Activated CD4-positive, CD25-positive, alpha-beta regulatory T cell treated with anti-CD3 and anti-CD28 coated beads, Interleukin-2, amount 50 U/mL, for 16 hours (primary cell): ENCODE measurements around the gene EXTL2.
A peak's percentile ranks its signal among the peaks of the same experiment; 100 is the strongest.
"Not testable (repeated sequence)": the region's sequence is repeated elsewhere in the genome, so short reads cannot be mapped to it uniquely, and the experiment has no call there.

ENCODE experiments used
- DNase-seq: peaks from one replicate; pipeline ENCODE4 v3.0.0-alpha.2; 2020; ENCODE audit warnings: low read depth, low spot score

EXTL2 gene, protein sequence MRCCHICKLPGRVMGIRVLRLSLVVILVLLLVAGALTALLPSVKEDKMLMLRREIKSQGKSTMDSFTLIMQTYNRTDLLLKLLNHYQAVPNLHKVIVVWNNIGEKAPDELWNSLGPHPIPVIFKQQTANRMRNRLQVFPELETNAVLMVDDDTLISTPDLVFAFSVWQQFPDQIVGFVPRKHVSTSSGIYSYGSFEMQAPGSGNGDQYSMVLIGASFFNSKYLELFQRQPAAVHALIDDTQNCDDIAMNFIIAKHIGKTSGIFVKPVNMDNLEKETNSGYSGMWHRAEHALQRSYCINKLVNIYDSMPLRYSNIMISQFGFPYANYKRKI

DNA sequence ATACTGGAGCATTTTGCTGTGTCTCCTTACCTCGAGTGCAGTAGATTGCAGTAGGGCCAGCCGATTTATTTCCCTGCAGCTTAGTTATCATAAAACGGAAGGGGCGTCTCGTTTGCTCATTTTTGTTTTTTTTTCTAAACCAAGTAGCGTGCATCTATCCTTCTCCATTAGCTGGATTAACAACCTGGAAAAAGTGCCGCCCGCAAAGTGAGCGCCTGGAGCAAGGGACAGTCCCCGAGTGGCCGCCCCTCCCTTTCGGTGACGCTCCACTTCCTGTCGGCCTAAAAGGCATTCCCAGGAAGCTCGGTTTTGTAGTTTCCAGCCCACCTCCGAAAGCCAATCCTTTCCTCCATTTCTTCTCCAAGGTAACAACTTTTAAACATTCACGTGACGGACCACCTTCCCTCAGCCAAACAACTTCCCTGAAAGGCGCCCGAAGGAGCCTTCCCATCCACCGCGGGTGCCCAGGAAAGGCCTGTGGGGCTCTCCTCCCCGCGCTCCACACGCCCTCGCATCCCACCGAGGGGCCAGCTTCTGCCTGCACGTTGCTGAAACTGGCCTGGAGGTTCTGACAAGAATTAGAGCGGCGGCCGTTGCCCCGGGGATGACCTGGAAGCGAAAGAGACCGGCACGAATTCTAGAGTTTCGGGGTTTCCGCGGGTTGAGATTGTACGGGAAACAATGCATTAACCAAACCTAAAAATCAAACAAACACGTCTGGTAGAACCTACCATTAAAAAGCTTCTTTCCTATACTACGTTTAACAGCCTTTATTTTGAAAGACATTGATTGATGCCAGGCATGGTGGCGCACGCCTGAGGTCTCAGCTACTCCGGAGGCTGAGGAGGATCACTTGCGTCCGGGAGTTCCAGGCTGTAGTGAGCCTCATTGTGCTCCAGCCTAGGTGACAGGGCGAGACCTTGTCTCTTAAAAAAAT, at the start of gene EXTL2:
EXTL2 (minus strand) TSS at position 240 of the 937 bp plus-strand sequence. CDS start 6,085 bp downstream, outside the sequence.
- DNase-seq = peak; percentile 10

- DNase-seq = no peak
Observed at GRCh38 chr1:100943533-100943932, 48.9 kb upstream of the EXTL2 start.

GRCh38 chr1:100942304-100943046, 47.8 kb upstream of the EXTL2 start:
- no peak for DNase-seq

GRCh38 chr1:100941580-100942216, 47.1 kb upstream of the EXTL2 start:
- DNase-seq = no peak

DNA sequence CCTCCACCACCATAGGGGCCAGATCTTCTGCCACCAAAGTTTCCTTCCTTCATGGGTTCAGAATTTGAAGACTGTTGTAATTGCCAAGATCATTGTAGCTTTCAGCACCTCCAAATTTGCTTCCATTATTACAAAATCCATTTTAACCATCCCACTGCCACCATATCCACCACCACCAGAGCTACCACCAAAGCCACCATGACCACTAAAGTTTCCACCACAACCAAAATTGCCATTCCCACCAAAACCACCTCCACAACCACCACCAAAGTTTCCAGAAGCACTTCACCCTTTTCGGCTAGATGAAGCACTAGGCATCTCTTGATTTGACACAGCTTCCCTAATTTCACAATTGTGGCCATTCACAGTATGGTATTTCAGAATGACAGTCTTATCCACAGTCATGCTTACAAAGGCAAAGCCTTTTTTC, 46.5 kb upstream of the EXTL2 start:
- no peak for DNase-seq

DNA sequence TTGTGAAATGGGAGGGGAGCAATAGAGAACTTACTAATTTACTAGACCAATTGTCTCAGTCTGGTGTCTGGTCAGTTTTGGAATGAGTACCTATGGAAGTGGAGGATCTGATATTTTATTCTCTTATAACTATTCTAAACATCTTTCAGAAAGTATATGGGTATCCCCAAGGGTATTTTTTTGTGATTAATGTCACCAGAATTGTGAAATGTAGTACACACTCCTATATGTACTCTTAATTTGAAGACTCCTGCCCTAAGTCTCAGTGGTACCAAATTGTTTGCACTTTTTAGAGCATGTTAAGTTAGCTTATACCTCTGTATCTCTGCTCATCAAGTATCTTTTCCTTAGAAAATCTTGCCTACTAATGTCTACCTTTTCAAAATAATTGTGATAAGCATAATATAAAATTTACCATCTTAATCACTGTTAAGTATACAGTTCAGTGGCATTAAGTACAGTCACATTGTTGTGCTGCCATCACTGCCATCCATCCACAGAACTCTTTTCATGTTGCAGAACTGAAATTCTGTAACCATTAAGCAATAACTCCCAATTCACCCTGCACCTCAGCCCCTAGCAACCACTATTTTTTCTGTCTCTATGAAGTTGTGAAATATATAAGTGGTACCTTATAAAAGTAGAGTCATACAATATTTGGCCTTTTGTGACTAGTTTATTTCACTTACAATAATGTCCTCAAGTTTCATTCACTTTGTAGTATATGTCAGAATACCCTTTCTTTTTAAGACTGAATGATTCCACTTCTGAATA, 41.7 kb upstream of the EXTL2 start:
- no peak for DNase-seq

DNA sequence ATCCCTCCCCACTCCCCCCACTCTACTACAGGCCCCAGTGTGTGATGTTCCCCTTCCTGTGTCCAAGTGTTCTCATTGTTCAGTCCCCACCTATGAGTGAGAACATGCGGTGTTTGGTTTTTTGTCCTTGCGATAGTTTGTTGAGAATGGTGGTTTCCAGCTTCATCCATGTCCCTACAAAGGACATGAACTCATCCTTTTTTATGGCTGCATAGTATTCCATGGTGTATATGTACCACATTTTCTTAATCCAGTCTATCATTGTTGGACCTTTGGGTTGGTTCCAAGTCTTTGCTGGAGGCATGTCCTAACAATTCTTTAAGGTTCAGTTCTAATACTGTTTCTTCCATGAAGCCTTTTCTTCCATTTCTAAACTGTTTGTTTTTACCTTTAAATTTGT, 38.9 kb upstream of the EXTL2 start:
- DNase-seq = not testable (repeated sequence)

DNA sequence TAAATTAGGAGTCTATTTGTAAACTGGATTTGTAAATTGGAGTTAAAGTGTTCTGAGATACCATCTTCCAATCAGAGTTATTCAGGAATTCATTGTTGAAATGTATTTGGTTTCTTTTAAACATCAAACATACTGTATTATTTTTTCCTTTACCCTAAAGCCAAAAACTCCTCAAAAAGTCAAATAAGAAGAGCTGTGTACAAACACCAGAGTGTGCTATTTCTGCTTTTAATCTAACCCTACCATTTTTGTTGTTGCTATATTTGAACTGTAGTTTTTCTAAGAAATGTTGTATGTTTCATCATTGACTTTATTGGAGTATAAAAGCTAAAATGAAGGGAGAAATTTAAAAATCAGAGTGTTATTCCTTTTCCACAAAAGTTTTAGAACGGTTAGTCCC, 37.1 kb upstream of the EXTL2 start:
- DNase-seq = no peak

- no peak for DNase-seq
Observed at GRCh38 chr1:100930494-100930893, 35.9 kb upstream of the EXTL2 start.

DNA sequence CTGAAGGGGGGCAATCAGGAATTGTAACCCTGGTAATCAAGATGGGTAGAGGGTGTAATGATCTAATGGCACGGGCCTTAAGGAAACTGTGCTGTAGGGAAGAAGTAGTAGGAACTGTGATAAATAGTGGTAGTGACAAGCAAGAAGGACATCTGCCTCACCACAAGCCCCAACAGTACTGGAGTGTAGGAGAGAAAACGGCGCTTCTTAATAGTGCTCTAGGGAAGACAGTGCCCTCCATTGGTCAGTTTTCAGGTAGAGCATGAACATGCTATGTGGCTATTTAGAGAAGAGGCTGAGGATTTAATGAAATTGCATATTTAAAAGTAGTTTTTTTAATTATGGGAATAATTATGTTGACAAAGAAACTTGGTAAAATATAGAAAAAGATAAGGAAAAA, 33.5 kb upstream of the EXTL2 start:
- DNase-seq = no peak

DNA sequence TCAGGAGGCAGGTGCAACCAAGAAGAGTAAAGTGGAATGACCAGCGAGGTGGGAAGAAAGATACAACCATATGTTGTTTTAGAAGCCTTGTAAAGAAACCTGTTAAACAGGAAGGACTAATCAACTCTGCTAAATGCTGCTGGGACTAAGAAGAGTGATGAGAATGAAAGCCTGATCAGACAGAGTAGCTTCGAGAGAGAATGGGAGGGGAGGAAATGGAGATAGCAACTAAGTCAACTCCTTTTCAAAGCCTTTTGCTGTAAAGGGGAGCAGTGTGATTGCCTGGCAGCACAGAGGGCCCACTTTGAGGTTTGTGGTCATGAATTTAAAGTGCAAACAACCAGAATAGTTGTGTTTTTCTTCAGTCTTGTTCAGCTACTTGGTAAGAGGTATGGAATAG, 32.6 kb upstream of the EXTL2 start:
- DNase-seq = no peak

DNA sequence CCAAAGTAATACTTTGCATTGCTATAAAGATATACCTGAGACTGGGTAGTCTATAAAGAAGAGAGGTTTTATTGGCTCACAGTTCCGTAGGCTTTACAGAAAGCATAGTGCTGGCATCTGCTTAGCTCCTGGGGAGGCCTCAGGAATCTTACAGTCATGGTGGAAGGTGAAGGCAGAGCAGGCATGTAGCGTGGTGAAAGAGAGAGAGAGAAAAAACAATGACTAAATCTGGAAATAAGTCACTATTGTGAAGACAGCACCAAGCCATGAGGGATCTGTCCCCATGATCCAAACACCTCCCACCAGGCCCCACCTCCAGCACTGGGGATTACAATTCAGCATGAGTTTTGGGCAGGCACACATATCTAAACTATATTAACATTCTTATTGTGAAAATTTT, 31.6 kb upstream of the EXTL2 start:
- no peak for DNase-seq

DNA sequence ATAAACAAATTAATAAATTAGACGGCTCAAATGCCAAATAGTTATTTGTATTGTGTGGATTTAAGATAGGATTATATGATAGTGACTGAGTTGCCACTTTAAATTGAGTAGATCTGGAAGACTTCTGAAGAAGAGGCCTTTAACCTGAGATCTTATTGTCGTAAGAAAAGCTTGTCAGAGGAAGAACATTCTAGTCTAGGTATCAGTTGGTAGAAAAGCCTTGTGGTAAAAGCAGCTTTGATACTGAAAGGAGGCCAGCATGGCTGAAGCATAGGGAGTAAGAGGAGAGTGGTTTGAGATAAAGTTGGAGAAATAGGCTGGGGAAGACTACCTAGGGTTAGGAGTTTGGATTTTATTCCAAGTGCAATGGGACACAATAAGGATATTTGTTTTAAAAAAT, 30.3 kb upstream of the EXTL2 start:
- DNase-seq = no peak

- DNase-seq = no peak
Observed at GRCh38 chr1:100924212-100924611, 29.6 kb upstream of the EXTL2 start.

GRCh38 chr1:100921110-100921706, 26.6 kb upstream of the EXTL2 start:
- DNase-seq = no peak

- DNase-seq = no peak
Observed at GRCh38 chr1:100912019-100912418, 17.4 kb upstream of the EXTL2 start.

GRCh38 chr1:100909018-100909417, 14.4 kb upstream of the EXTL2 start:
- DNase-seq = no peak

GRCh38 chr1:100907887-100908286, 13.2 kb upstream of the EXTL2 start:
- DNase-seq = no peak

- no peak for DNase-seq
Observed at GRCh38 chr1:100905181-100905580, 10.5 kb upstream of the EXTL2 start.

DNA sequence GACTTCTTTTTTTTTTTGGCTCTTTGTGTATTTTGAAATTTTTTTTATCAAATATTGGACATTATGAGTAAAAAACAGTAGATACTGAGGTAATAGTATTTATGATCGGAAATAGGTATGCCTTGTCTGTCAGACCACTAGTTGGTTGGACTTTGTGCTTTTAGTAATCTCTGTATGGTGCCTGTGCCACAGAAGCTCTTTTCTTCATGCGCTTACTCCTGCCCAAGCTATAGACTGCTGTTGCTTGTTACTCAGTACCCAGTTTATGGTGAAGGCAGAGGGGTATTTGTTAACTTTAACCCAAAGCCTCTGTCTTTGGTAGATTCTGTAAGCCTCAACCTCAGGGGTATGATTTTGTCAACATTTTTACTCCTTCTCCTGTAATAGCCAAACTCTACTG, 9.9 kb upstream of the EXTL2 start:
- no peak for DNase-seq
